GM18519 (cell line): ENCODE results near the gene NECAB2.

ENCODE experiments used
- ATAC-seq: cut with Tn5 transposase; IDR thresholded peaks from one replicate; pipeline ENCODE4 v1.9.1; 2021; ENCODE audit warnings: mild to moderate bottlenecking, moderate library complexity; ENCODE audit not compliant: unreplicated experiment, low FRiP score

The NECAB2 gene

GRCh38 chr16:84042308-84042878, 74.3 kb downstream of the NECAB2 start, which contains the start of gene SLC38A8:
Gene SLC38A8 (minus strand): TSS chr16:84042795. CDS start chr16:84042157, 638 bp downstream.
- no peak for ATAC-seq

GRCh38 chr16:84042879-84043485, 74.9 kb downstream of the NECAB2 start:
- ATAC-seq: no peak

DNA sequence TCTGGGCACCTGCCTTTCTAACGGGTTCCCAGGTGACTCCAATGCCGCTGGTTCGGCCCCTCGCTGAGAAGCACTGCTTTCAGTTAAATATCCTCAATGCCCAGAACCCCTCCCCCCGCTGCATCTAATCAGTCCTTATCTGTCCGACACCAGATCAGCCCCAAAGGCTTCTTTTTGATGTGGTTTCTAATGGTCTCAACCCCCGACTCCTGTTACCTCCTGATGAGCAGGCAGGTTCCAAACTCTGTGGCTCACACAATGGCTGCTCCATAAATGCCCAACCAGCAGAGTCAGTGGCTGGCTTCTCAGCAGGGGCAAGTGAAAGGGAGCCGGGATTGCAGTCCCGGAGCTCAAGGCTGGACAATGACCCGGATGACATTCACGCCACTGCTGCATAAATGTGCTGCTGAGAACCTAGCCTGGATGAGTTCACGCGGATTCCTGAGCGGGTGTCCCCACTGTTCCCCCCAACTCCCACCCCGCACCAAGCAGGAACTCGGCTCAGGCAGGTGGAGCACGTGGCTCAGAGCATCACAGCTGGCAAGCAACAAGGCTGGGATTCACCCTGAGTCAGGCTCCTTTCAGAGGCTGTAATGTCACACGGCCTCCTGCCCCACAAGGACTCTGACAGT, 75.6 kb downstream of the NECAB2 start:
- ATAC-seq: no peak

DNA sequence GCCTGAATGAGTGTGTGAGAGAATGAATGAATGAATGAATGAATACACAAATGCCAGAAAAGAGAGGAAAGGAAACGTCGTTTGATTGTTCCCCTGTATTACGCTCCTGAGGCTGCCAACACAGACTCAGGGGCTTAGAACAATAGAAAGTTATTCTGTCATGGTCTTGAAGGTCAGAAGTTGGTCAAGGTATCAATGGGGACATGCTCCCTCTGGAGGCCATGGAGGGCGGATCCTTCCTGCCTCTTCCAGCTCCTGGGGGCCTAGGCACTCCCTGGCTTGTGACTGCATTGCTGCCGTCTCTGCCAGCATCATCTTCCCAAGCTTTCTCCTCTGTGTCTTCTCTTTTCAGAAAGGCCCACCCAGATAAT, 76.1 kb downstream of the NECAB2 start:
- ATAC-seq: no peak

DNA sequence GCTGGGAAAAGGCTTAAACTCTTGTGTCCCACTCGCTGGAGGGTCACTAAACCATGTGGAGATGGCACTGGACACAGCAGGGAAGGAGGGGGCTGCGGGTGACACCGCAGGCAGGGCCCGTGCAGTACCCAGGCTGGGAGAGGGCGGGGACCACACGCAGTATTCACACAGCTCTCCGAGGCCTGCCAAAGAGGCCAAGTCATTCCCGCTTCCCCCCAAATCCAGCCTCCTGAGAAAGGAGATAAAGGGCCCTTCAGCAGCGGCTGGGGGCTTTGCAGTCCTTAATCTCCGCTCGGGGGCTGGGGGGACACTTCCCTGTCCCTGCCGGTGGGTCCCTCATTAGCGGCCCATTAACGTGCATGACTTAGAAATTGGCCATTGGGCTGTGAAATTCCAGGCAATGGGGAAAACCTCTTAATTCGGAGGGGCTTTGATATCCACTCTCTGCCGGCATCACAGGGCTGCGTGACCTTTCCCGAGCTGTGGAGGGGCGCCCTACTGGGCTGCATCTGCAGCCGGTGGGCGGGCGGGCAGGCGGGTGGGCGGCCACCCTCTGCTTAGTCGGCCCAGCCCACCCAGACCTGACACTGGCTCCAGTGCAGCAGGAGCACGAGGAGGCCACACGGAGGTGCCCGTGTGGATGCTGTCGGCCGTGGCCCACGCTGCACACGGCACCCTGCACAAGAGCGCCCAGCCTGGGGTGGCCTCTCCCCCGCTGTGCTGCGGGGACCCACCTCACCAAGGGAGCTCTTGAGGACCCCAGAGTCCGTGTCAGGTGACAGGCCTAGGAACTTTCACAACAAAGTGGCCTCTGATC, 77.2 kb downstream of the NECAB2 start:
- no peak for ATAC-seq

DNA sequence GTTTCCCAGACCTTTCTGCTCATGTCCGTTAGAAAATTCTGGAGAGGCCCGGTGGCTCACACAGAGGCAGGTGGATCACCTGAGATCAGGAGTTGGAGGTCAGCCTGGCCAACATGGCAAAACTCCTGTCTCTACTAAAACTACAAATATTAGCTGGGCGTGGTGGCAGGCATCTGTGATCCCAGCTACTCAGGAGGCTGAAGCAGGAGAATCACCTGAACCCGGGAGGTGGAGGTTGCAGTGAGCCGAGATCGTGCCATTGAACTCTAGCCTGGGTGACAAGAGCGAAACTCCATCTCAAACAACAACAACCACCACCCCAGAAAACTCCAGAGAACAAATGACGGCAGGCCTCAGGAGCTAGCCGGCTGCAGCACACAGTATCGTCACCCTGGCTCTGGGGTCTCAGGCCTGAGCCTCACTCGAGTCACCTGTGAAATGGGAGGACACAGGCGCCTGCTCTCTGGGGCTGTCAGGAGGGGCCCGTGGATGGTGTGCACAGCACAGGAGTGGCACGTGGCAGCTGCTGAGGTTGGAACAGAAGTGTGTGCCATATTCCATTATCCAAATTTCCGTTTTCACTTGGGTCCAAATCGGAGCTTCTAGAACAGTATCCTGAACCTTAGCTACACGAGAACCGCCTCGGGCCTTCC, 77.9 kb downstream of the NECAB2 start:
- ATAC-seq: no peak

- no peak for ATAC-seq
Measured at GRCh38 chr16:84047206-84047605, 79.2 kb downstream of the NECAB2 start.

GRCh38 chr16:84047626-84048025, 79.6 kb downstream of the NECAB2 start:
- ATAC-seq: no peak

DNA sequence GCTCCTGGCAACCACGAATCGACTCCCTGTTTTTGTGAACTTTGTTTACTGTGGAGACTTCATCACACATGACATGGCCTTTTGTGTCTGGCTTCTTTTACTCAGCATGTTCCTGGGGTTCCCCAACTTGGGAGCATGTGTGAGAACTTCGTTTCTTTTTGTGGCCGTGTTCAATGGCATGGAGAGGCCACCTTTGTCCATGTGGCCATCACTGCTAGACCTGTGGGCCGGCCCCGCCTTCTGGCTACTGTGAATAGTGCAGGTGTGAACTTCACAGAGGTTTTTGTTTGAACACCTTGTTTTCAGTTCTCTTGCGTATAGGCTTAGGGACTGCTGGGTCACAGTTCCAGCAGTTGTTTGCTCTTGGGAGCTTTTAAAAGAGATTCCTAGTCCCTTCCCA, 80.2 kb downstream of the NECAB2 start:
- no peak for ATAC-seq

GRCh38 chr16:84048871-84049270, 80.8 kb downstream of the NECAB2 start:
- ATAC-seq: no peak

GRCh38 chr16:84049403-84050060, 81.5 kb downstream of the NECAB2 start:
- no peak for ATAC-seq

GRCh38 chr16:84050316-84050715, 82.3 kb downstream of the NECAB2 start:
- ATAC-seq: no peak

DNA sequence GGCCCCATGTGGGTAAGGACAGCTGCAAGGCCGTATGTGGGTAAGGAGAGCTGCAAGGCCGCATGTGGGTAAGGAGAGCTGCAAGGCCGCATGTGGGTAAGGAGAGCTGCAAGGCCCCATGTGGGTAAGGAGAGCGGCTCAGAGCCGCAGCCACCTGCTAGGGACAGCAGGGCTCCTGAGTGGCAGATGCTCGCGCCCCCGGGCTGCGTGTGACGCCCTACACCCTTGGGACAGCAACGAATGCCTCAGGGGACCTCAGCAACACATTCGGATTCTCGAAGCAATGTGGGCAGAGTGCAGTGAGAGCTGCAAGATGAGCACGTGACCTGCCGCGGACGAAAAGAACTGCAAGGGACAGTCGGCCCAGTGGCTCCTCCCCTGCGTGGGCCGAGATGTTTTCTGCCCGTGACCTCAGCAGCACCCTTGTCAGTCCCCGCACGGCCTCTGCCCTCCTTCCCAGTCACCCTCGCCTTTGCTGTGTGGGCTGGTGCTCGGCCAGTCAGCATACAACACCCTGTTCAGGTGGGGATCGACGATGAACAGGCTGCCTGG, 84.1 kb downstream of the NECAB2 start:
- no peak for ATAC-seq
